NB4 (cell line): ENCODE data around the gene LRRC36.

Experiments
- DNase-seq: peaks from one replicate; pipeline ENCODE4 v3.0.0; 2010; ENCODE audit warnings: low read depth
- H3K4me3 ChIP-seq: one replicate; pipeline ENCODE4 v1.5.1; 2011; ENCODE audit warnings: mild to moderate bottlenecking, low read depth, low read length, moderate library complexity
- MYC ChIP-seq: IDR thresholded peaks from 2 replicates; pipeline ENCODE4 v1.6.1; 2011; ENCODE audit warnings: low read depth, low read length
- POLR2A ChIP-seq: IDR thresholded peaks from 2 replicates; pipeline ENCODE4 v1.6.1; 2011; ENCODE audit warnings: mild to moderate bottlenecking; ENCODE audit not compliant: insufficient read length; ENCODE audit errors: extremely low read depth
- TF ChIP-seq, protein P1 (sequence below): IDR thresholded peaks from 2 replicates; pipeline ENCODE4 v1.6.1; 2011; ENCODE audit warnings: low read depth, low read length
- TF ChIP-seq, protein P2 (sequence below): IDR thresholded peaks from one replicate; pipeline ENCODE4 v1.5.1; 2012; ENCODE audit warnings: low read depth, low read length

LRRC36 gene

DNA sequence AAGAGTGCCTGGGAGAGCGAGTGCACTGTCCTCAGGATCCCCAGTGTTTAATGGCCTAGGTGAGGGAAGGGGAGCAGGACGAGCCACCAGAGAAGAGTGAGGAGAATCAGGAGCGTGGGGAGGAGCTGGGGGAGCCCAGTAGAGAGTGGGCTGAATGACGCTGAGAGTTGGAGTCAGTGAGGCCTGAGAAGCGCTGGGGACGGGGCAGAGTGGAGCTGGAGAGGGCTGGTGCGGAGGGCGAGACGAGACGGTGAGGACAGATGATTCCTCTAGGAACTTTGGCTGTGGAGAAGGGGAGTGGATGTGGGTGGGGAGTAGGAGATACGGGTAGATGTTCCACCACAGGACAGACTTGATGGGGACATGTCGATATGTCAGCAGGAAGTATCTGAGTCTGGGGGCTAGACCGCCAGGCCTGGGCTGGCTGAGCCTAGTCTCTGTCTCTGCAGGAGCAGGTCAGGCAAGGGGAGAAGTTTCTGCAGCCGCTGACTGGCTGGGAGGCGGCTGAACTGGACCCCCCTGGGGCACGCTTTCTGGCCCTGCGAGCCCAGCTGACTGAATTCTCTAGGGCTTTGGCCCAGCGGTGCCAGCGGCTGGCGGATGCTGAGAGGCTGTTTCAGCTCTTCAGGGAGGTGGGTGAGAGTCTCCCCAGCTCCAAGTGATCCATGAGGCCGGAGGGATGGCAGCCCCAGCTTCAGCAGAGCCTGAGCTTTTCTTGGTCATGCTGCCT is 42.6 kb upstream of the LRRC36 start:
- TF ChIP-seq MYC (no peak), POLR2A (no peak)
- TF ChIP-seq, protein P1, sequence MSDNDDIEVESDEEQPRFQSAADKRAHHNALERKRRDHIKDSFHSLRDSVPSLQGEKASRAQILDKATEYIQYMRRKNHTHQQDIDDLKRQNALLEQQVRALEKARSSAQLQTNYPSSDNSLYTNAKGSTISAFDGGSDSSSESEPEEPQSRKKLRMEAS = no peak
- TF ChIP-seq, protein P2, sequence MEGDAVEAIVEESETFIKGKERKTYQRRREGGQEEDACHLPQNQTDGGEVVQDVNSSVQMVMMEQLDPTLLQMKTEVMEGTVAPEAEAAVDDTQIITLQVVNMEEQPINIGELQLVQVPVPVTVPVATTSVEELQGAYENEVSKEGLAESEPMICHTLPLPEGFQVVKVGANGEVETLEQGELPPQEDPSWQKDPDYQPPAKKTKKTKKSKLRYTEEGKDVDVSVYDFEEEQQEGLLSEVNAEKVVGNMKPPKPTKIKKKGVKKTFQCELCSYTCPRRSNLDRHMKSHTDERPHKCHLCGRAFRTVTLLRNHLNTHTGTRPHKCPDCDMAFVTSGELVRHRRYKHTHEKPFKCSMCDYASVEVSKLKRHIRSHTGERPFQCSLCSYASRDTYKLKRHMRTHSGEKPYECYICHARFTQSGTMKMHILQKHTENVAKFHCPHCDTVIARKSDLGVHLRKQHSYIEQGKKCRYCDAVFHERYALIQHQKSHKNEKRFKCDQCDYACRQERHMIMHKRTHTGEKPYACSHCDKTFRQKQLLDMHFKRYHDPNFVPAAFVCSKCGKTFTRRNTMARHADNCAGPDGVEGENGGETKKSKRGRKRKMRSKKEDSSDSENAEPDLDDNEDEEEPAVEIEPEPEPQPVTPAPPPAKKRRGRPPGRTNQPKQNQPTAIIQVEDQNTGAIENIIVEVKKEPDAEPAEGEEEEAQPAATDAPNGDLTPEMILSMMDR = no peak
- no peak for DNase-seq
- no peak overlapping the region for H3K4me3 ChIP-seq

DNA sequence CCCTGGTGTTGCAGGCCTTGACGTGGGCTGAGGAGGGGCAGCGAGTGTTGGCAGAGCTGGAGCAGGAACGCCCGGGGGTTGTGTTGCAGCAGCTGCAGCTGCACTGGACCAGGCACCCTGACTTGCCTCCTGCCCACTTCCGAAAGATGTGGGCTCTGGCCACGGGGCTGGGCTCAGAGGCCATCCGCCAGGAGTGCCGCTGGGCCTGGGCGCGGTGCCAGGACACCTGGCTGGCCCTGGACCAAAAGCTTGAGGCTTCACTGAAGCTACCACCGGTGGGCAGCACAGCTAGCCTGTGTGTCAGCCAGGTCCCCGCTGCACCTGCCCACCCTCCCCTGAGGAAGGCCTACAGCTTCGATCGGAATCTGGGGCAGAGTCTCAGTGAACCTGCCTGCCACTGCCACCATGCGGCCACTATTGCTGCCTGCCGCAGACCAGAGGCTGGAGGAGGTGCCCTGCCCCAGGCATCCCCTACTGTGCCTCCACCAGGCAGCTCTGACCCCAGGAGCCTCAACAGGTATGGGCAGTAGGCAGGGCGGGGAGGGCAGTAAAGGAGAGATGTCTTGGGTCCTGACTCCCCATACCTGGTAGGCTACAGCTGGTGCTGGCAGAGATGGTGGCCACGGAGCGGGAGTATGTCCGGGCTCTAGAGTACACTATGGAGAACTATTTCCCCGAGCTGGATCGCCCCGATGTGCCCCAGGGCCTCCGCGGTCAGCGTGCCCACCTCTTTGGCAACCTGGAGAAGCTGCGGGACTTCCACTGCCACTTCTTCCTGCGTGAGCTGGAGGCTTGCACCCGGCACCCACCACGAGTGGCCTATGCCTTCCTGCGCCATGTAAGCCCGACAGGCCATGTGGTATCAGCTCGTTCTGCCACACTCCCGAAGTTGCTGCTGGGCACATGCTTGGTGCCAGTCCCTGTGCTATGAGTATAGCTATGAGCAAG is 41.6 kb upstream of the LRRC36 start:
- DNase-seq = peak; percentile 25
- TF ChIP-seq MYC = no peak
- TF ChIP-seq, protein P2 = peak; percentile 32

DNA sequence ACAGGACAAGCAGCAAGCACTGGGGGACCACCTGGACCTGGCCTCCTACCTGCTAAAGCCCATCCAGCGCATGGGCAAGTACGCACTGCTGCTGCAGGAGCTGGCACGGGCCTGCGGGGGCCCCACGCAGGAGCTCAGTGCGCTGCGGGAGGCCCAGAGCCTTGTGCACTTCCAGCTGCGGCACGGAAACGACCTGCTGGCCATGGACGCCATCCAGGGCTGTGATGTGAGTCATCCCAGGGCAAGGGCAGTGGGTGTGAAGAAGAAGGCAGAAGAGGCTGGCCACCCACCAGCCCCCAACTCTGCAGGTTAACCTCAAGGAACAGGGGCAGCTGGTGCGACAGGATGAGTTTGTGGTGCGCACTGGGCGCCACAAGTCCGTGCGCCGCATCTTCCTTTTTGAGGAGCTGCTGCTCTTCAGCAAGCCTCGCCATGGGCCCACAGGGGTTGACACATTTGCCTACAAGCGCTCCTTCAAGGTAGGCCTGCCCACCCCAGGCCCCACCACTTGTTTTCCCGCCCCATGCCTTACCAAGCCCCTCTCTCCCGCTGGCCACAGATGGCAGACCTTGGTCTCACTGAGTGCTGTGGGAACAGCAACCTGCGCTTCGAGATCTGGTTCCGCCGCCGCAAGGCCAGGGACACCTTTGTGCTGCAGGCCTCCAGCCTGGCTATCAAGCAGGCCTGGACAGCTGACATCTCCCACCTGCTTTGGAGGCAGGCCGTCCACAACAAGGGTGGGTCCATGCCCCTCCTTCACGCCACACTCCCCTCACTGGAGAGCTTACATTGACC is 40.0 kb upstream of the LRRC36 start:
- no peak overlapping the region for H3K4me3 ChIP-seq

More for the DNA sequence above, 41.6 kb upstream of the LRRC36 start:
- H3K4me3 ChIP-seq = no peak overlapping the region

DNA sequence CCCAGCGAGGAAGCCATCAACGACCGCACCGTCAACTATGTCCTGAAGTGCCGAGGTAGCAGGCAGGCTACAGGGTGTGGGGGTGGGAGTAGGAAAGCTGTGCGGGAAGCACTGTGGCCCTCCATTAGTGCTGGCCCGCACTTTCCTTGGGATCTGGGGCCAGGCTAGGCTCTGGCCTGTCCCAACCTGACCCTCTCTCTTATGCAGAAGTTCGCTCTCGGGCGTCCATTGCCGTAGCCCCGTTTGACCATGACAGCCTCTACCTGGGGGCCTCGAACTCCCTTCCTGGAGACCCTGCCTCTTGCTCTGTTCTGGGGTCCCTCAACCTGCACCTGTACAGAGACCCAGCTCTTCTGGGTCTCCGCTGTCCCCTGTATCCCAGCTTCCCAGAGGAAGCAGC is 38.7 kb upstream of the LRRC36 start:
- no peak for TF ChIP-seq POLR2A
- TF ChIP-seq MYC = no peak
- TF ChIP-seq, protein P2 = no peak
- TF ChIP-seq, protein P1 = no peak
- DNase-seq = no peak
- H3K4me3 ChIP-seq = no peak overlapping the region

More for the DNA sequence above, 40.0 kb upstream of the LRRC36 start:
- TF ChIP-seq MYC = no peak
- TF ChIP-seq, protein P1 = no peak
- TF ChIP-seq, protein P2 = no peak
- TF ChIP-seq POLR2A = no peak
- DNase-seq = no peak

DNA sequence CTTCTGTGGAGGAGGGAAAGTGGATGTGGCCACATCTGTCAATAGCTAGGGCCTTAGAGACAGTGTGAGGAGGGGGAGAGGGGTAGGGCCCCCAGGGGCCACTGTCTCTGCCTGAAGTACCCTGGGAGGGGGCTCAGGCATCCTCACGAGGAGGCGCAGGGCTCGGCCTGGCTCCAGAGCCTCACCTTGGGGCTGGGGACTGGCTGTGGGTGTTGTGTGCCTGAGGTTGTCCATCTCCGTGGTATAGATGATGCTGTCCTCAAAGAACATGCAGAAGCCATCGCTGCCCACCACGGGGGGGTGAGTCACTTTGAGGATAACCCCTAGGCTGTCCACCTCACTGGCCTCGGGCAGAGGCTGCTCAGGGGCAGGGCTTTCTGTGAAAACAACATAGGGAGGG is 35.2 kb upstream of the LRRC36 start:
- TF ChIP-seq, protein P1 = no peak
- TF ChIP-seq POLR2A (no peak), MYC (no peak)
- TF ChIP-seq, protein P2 = no peak
- no peak for DNase-seq
- no peak overlapping the region for H3K4me3 ChIP-seq
